GM21447 (cell line): ENCODE measurements around the gene ARMC9.
"Not testable (repeated sequence)": the region's sequence is repeated elsewhere in the genome, so short reads cannot be mapped to it uniquely, and the experiment has no call there.

Experiments
- ATAC-seq: cut with Tn5 transposase; IDR thresholded peaks from one replicate; pipeline ENCODE4 v1.9.1; 2021; ENCODE audit not compliant: unreplicated experiment

ARMC9 gene

DNA sequence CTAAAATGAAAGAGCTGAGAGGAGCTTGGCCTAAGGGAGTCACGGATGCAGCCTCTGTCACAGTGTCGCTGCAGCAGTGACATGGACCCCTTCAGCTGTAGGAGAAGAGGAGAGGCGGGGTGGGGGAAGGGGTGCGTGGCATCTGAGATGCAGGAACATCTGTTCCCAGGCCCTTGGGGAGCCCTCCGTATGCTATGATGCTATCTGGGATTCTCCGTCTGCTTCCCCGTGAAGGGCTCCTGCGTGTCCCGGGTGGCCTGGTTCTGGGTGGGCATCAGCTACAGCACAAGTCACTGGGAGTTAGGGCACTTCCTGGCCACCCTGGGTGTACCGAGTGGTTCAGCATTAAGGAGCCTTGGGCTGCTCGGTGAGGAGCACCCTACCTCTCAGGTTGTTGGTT lies 161.5 kb downstream of the ARMC9 start:
- ATAC-seq, result no peak

DNA sequence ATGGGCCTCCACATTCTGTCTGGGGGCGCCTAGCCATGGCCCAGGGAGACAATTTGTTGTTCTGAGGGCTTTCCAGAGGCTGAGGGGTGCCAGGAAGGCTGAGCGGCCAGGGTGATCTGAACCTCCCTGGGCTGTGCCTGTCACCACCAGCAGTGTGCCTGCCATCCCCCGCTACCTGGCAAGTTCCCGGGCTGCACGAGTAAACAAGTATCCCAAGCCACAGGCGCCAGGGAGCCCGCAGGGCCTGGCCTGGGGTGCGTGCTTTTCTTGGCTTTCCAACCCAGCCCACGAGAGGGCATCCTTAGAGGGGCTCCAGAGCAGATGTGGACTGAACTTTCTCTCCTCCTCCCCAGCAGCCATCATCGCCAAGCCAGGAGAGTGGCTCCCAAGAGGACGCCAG lies 162.0 kb downstream of the ARMC9 start:
- no peak for ATAC-seq

DNA sequence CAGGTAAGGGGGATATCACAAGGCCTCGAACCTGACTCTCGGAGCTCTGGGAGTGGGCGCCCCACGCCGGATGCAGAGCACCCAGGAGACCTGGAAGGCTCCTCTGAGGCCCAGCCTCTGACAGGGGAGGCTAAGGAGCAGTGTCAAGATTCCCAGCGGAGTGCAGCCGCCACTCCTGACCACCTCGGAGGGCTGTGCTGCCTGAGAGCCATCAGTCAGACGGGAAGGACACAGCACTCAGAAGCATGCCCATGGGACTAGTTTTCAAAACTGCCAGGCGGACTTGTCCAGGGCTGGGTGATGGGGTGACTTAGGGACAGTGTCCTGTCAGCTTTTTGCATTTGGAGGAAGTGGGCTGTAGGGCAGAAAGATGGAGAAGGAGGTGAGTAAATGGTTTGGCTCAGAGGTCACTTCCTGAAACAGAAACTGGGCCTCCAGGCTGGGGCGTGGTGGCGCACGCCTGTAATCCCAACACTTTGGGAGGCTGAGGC lies 162.5 kb downstream of the ARMC9 start:
- ATAC-seq, result no peak

DNA sequence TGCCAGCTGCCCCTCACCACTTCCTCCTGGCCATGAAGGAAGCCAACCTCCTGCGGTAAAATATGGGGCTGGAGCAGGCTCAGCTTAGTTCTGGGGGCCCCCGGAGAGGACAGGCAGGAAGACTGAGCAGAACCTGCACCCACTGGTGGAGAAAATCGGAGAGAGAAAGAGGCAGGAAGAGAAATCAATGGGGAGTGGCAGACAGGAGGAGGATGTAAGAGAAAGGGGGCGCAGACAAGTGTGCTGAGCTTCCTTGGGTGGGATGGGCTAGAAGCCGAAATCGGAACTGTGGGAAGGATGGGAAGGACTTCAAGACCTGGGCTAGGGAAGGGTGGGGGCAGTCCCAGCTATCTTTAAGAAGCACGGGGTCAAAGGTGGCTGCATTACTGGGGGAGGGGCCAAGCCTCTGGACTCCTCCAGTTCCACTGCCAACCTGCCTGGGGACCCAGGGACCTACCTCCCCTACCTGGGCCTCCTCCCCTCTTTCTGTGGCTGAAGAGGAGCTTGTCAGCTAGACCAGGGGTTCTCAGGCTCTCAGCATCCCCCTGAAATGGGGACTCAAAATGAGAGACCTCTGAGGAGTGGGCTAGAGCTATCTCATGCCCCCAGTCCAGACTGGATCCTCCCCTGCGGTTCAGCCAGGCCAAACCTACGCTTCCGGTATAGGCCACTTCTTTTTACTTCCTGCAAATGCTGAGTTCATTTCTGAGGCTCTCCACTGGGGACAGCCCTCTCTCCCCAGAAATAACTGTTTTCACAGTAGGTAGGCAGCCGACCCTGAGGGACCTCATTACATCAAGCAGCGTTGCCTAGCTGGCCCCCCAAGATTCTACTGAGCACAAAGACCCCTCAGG lies 163.5 kb downstream of the ARMC9 start:
- ATAC-seq, result peak; percentile 96

DNA sequence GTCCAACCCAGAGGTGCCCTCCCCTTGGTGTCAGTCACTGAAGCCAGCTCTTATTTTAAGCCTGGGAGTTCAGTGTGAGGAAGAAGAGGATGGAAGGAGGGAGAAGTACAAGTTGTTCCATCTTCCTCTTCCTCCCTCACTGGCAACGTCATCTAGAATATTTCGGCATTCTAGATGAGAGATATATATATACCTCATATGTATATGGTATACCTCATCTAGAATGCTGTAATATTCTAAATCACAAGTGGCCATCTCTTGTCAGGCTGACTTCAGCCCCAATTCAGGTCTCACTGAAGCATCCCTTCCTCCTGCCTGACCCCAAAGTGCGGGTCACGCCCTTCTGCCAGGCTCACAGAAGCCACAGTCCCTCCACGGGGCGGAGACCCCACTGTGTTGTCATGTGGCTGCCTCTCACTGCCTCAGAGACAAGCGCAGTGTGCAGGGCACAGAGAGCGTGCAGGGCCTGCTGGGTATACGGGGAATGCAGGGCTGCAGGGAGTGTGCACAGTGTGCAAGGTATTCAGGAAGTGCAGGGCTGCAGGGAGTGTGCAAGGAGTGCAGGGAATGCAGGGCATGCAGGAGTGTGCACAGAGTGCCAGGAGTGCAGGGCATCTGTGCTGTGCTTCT lies 164.2 kb downstream of the ARMC9 start:
- ATAC-seq, result no peak

DNA sequence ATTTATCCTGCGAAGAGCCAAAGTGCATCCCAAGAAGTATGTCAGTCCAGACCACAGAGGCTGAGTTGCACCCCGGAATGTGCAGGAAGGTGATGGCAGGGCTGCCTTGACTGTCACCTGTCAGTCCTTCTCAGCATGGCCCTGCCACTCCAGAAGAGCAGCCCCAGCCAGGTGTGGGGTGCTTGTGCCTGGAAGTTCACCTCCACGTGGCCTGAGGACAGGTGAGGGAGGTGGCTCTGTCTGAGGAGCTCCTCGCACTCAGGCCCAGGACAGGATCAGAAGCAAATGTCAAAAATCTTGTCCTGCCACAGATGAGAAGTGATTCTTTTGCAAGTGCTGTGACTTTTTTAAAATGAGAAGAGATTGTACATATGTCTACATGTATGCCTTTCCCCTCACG lies 165.6 kb downstream of the ARMC9 start:
- no peak for ATAC-seq

DNA sequence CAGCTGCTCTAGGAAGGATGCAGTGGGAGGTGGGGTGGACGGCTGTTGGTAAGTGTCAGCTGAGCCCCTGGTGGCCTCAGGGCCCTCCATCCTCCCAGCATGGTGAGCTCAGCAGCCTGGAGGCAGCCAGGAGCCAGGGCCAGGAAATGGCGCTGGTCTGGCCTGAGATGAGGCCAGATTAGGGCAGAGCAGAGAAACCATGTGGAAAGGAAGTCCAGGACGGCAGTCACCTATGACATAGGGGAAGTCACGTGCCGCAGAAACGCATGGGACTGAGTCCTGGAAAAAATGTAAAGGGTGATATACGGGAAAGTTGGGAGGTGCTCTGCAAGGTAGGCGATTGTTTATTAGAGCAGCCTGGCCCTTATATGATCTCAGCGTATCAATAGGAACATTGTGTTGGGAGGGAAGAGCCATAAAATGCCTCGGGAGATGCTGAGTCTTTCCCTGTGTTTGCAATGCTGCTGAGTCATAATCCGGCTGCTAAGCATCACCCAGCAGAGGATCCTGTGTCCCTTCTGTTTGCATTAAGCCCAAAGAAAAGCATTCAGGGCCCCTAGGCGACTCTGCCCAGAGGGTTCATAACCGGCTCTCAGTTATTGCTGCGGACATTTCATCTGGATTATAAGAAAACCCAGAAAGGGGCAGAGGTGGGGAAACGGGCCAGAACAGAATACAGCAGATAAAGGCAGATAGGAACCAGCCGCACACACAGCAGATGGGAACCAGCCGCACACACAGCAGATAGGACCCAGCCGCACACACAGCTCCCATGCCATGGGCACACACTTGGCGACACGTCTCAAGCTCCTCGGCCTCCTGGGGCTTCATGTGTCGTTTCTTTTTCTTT lies 166.8 kb downstream of the ARMC9 start:
- ATAC-seq, result no peak

DNA sequence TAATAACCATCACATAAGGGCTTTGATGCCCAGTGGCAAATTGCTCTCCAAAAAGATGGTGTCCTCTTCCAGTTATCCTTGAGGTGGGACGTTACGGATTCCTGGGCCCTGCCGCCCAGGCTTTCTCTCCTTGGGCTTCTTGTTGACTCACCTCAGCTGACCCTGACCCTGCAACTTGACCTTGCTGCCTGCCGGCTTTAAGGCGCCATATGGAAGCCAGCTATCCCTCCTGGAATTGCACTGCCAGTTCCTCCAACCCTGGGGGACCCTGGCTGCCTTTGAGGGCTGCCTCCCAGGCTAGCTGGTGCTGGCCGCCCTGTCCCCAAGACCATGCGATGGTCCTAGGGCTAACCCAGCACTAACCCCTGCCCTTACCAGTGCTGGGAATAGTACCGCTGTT lies 168.7 kb downstream of the ARMC9 start:
- no peak for ATAC-seq

DNA sequence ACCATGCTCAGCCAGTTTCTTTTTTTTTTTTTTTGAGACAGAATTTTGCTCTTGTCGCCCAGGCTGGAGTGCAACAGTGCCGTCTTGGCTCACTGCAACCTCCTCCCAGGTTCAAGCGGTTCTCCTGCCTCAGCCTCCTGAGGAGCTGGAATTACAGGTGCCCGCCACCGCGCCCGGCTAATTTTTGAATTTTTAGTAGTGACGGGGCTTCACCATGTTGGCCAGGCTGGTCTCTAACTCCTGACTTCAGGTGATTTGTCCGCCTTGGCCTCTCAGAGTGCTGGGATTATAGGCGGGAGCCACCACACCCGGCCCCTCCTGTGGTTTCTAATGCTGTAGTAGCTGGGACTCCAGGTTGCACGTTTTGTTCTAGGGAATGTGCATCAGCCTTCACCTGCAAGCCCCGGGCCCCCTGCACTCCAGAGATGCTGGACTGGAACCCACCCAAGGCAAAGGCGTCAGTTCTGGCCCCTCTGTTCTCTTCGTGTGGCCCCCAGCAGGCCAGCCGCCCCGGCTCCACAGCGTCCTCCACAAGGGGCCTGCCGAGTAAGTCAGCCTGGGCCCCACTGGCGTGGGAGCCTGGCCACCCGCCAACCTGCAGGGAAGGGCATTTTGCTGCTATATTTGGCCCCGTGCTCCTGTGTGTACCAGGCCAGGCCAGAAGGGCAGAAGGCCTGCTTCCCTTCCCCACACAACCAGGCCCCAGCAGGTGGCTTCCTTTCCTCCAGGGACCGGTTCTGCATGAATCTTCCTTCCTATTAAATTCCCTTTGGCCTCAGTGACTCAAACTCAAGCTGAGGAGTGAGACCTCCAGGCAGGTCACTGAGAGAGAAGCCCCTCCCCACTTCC lies 171.4 kb downstream of the ARMC9 start:
- no peak for ATAC-seq

DNA sequence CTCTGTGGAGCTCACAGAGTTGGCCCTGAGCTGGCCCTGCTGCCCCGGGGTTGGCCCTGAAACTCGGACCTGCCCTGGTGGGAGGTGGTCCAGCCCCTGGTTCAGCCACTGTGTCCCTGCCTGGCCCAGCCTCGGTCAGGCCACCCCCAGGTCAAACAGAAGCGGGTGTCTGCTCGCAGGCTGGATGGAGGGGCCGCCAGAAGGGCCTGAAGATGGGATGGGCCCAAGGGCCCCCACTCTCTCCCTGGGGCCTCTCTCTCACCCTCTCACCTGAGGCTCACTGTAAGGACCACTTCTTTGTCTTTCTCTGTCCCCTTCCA lies 172.0 kb downstream of the ARMC9 start:
- ATAC-seq, result no peak

DNA sequence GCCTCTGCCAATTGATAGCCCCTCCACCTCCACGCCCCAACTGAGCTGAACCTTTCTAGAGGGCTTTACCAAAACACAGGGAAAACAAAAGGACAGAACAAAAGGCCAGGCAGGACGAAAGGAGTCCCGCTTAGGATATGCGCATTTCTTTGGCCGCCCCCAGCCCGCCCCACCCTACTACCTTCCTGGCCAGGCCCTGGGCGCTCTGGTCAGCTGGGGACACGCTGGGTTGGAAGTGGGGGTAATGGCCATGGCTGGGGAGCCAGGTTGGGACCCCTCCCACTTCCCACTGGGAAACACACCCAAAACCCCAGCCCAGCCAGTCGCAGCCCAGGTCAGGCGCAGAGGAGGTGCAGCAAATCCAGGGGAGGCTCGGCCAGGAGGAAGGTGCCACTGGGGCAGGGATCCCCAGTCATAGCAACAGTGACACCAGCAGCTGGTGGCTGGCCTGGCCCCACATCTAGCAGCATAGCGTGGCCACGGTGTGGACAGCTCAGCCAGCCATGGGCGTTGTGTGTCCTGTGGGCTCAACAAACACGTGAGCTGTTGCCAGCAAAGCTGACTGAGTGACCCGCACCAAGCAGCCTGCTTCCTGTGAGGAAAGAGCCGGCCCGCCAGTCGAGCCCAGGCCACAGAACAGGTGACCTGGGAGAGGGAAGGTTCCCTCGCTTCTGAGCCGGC lies 172.5 kb downstream of the ARMC9 start:
- ATAC-seq, result no peak

DNA sequence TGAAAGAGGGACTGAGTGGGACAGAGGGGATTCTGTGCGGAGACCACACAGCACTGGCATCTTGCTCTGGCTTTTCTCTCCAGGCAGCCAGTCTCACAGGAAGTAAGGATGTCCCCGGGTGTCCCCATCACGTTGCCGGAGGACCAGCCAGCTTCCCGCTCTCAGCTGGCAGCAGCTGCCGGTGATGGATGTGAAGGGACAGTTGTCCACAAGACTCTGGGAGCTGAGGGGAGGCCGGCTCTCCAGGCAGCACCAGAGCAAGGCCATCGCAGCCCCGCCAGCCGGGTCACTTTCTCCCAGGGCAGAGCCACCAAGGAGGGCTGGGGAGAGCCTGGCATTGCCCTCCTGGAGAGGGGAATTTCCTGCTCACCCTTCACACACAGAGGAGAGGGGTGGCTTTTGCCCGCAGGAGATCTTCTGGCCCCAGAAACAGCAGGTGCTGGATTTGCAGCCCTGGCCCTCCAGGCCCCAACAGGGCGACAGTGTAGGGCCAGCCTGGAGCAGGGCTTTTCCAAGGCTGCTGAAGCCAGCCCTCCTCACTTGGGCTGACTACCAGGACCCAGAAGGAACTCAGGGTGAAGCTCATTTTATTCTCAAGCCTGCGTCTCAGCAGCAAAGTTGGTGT lies 173.1 kb downstream of the ARMC9 start:
- ATAC-seq, result no peak

DNA sequence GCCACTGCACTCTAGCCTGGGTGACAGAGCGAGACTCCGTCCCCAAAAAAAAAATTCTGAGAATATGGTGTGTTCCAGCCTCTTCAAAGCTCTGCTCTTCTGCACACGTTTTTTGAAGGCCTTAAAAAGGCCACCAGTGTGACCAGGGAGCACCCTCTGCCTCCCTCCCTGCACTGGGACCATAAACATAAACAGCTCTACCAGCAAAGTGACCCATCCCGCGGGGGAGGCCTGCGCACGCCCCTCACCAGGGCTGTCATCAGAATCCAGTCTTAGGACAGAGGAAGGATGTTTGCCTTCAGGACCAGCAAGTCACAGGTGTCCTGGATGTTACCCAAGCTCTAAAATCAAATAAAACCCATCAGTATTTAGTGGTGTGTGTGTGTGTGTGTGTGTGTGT lies 173.9 kb downstream of the ARMC9 start:
- no peak for ATAC-seq

DNA sequence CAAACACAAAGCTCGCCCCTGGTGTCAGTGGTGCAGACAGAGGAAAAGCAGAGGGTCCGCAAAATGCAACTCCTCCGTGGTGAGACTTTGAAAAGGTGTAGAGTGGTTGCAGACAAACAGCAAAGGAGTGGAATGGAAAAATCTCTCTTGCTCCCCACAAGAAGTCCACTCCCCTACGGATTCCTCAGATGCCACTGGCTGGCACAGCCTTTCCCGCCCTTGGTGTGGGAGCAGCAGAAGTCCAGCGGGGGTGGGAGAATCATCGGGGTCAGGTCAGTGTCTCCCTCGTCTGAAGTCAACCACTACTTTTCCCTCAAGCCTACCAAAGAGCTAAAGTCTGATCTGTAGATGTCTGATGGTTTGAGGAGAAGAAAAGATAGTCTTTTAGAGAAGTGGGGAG lies 174.8 kb downstream of the ARMC9 start:
- ATAC-seq, result no peak

DNA sequence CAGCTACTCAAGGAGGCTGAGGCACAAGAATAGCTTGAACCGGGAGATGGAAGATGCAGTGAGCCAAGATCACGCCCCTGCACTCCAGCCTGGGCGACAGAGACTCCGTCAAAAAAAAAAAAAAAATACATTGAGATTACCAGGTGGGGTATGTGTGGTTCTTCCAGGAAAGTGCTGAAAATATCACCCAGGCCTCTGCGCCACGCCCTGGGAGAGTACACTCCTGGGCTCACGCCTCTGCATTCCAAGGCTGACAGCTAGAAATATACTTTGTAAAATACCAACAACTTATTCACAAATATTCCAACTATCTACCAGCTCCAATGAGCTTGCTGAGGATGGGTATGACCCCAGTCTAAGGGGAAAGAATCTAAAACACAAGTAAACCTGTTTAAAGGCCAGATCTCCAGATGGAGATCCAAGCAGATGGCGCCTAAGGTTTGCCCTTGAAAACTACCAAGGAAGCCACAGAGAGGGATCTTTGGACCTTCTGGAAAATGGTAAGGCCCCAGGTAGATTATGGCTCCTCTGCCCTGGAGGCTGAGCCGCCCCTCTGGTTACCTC lies 175.4 kb downstream of the ARMC9 start:
- ATAC-seq, result no peak

DNA sequence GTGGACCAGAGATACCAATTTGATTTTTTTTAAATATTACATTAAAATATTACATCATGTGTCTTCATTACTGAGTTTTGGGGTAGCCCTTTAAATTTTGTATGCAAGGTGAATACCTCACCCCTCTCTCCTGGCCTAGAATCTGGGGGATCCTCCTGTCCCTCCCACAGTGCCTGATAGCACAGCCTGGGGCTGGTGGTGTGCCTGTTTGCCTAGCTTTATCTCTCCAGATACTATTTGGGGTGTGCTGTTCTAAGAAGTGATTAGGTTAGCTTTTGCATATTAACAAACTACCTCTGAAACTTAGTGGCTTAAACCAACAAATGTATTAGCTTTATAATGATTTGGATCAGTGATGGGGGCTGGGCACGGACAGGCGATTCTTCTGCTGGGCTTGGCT lies 176.3 kb downstream of the ARMC9 start:
- ATAC-seq, result no peak

DNA sequence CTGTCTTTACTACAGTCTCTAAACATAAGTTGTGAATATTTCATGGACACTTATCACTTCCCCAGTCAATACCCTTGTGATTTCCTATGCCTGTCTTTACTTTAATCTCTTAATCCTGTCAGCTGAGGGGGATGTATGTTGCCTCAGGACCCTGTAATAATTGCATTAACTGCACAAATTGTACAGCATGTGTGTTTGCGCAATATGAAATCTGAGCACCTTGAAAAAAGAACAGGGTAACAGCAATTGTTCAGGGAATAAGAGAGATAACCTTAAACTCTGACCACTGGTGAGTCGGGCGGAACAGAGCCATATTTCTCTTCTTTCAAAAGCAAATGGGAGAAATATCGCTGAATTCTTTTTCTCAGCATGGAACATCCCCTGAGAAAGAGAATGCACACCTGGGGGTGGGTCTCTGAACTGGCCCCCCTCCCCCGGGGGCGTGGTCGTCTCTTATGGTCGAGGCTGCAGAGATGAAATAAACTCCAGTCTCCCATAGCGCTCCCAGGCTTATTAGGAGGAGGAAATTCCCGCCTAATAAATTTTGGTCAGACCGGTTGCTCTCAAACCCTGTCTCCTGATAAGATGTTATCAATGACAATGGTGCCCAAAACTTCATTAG lies 177.7 kb downstream of the ARMC9 start:
- not testable (repeated sequence) for ATAC-seq

DNA sequence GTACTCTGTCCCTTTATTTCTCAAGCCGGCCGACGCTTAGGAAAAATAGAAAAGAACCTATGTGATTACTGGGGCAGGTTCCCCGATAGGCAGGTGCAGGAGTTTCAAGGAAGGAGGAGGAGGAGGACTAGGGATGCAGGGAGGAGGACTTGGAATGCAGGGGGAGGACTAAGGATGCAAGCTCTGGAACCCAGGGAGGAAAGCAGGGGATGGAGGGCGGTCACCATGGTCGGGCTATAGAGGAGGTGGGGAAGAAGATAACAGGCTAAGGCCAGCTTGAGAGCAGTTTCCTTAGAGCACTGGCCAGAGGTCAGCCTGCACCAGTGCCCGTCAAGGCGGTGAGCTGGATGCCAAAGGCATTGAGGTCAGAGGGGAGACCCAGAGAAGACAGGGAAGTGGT lies 178.4 kb downstream of the ARMC9 start:
- ATAC-seq, result no peak
